Kidney epithelial cell (primary cell): ENCODE data around the gene RUNX1. TPM values are rescaled to one million over a fixed set of nuclear protein-coding genes. Genes with fewer than 3 reads are reported as not detected.

ENCODE experiments used
- DNase-seq: peaks from one replicate; pipeline ENCODE4 v3.0.0-alpha.2; 2010; ENCODE audit warnings: low read depth
- H3K27me3 ChIP-seq: 2 replicates; pipeline ENCODE4 v1.6.0; 2011; ENCODE audit warnings: low read length; ENCODE audit not compliant: control insufficient read depth, insufficient read depth
- H3K36me3 ChIP-seq: 2 replicates; pipeline ENCODE4 v1.5.1; 2011; ENCODE audit warnings: low read length; ENCODE audit not compliant: control insufficient read depth, insufficient read depth
- H3K4me3 ChIP-seq: 2 replicates; pipeline ENCODE4 v1.5.1; 2011; ENCODE audit warnings: low read depth, mild to moderate bottlenecking, control low read depth, low read length
- CTCF ChIP-seq: IDR thresholded peaks from 2 replicates; pipeline ENCODE4 v1.5.1; 2011; ENCODE audit warnings: mild to moderate bottlenecking, moderate library complexity, low read length, control low read depth, inconsistent platforms; ENCODE audit not compliant: insufficient read depth, poor library complexity, severe bottlenecking
- total RNA-seq: library from RNA; depleted of rRNA; stranded (reverse); fragments of >200 nt; gene quantifications from 2 replicates; pipeline ENCODE4 v1.2.3, GENCODE V29; 2015

The RUNX1 gene
- total RNA-seq, 1 donor from 2014 or later: 43.0 TPM

GRCh38 chr21:35026617-35027562, 22.2 kb downstream of the RUNX1 start:
- DNase-seq: no peak
- no peak for TF ChIP-seq CTCF
- H3K4me3 ChIP-seq: peak overlapping the region; percentile 7
- H3K27me3 ChIP-seq: no peaks in the 10 kb centered on the region
- H3K36me3 ChIP-seq: no peaks in the 10 kb centered on the region

DNA sequence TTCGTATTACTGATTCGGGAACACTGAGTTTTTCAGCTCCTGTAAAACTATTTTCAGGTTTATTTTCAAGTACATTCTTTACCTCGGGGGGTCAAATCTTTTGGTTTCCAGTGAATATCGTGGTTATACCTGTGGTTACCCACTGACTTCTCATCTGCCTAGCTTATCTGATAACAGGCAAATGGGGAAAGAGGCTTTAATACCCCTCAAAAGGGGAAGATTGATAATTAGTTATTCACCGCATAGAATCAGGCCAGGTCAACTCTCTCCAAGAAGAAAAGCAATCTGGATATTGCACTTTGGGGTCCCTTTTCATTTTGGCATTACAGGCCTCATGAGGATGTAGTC, 23.0 kb downstream of the RUNX1 start:
- no peaks in the 10 kb centered on the region for H3K36me3 ChIP-seq
- H3K27me3 ChIP-seq: no peaks in the 10 kb centered on the region
- TF ChIP-seq CTCF: no peak
- no peak for DNase-seq
- no peak overlapping the region for H3K4me3 ChIP-seq

- no peak for TF ChIP-seq CTCF
- H3K27me3 ChIP-seq: no peaks in the 10 kb centered on the region
- no peaks in the 10 kb centered on the region for H3K36me3 ChIP-seq
- no peak for DNase-seq
- H3K4me3 ChIP-seq: no peak overlapping the region
These were observed 23.6 kb downstream of the RUNX1 start for GRCh38 chr21:35025206-35026152.

- Histone ChIP-seq H3K4me3 (no peak overlapping the region), H3K36me3 (no peaks in the 10 kb centered on the region), H3K27me3 (no peaks in the 10 kb centered on the region)
- no peak for DNase-seq
- no peak for TF ChIP-seq CTCF
These were observed 24.6 kb downstream of the RUNX1 start for GRCh38 chr21:35024513-35024912.

GRCh38 chr21:35024071-35024420, 25.1 kb downstream of the RUNX1 start:
- no peak for DNase-seq
- no peak for TF ChIP-seq CTCF
- H3K36me3 ChIP-seq: no peaks in the 10 kb centered on the region

More at GRCh38 chr21:35024071-35024420, 25.1 kb downstream of the RUNX1 start:
- no peaks in the 10 kb centered on the region for H3K27me3 ChIP-seq
- H3K4me3 ChIP-seq: no peak overlapping the region
